Effector memory CD4-positive, alpha-beta T cell (primary cell): ENCODE measurements around the gene METTL13.

ENCODE experiments used
- DNase-seq, 3 donors: peaks; one replicate each; pipeline ENCODE4 v3.0.0-alpha.2; 2020
- H3K27ac ChIP-seq: 2 replicates; pipeline ENCODE4 v1.7.0; 2013; ENCODE audit warnings: mild to moderate bottlenecking, low read length, moderate library complexity; ENCODE audit not compliant: insufficient read depth, poor library complexity, severe bottlenecking
- H3K27me3 ChIP-seq: replicated peaks from 2 replicates; pipeline ENCODE4 v1.7.0; 2013; ENCODE audit warnings: mild to moderate bottlenecking, low read length; ENCODE audit not compliant: insufficient read depth, control insufficient read depth, poor library complexity, severe bottlenecking
- H3K36me3 ChIP-seq: 2 replicates; pipeline ENCODE4 v1.7.0; 2013; ENCODE audit warnings: mild to moderate bottlenecking, low read length, moderate library complexity; ENCODE audit not compliant: control insufficient read depth, insufficient read depth
- H3K4me1 ChIP-seq: 2 replicates; pipeline ENCODE4 v1.7.0; 2013; ENCODE audit warnings: low read length, mild to moderate bottlenecking; ENCODE audit not compliant: control insufficient read depth, insufficient read depth, poor library complexity, severe bottlenecking
- H3K4me3 ChIP-seq: 2 replicates; pipeline ENCODE4 v1.7.0; 2013; ENCODE audit warnings: low read length, low read depth, mild to moderate bottlenecking; ENCODE audit not compliant: insufficient read depth, poor library complexity, severe bottlenecking
- H3K9me3 ChIP-seq: 2 replicates; pipeline ENCODE4 v1.7.0; 2013; ENCODE audit warnings: mild to moderate bottlenecking, low read length, moderate library complexity; ENCODE audit not compliant: control insufficient read depth

METTL13 gene

DNA sequence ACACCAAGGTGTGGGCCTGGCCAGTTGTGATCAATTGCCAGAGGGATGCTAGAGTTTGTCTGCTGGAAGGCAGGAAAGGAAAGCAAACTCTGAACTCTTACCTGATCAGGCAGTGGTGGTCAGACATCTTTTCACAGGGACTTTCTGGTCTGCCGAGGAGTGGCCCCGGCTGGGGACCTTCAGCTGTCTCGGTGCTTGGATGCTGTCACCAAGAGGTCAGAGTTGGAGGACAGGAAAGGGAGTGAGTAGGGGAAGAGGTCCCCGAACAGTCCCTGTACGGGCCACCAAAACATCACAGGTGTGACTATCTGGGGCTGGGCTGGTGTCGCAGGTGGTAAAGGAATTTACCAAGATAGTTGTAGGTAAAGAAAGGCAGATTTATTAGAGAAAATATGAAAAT lies 17.7 kb upstream of the METTL13 start:
- no peak overlapping the region for H3K27ac ChIP-seq
- H3K36me3 ChIP-seq: no peaks in the 10 kb centered on the region
- peaks cover 4% of the 10 kb centered on the region for H3K27me3 ChIP-seq
- no peaks in the 10 kb centered on the region for H3K9me3 ChIP-seq
- no peak overlapping the region for H3K4me3 ChIP-seq
- no peaks in the 10 kb centered on the region for H3K4me1 ChIP-seq
- DNase-seq: no peak

- Histone ChIP-seq H3K27me3 (no peaks in the 10 kb centered on the region), H3K4me1 (no peaks in the 10 kb centered on the region), H3K36me3 (no peaks in the 10 kb centered on the region), H3K9me3 (no peaks in the 10 kb centered on the region), H3K27ac (no peak overlapping the region), H3K4me3 (no peak overlapping the region)
- no peak for DNase-seq
Measured at GRCh38 chr1:171769171-171769570, 12.3 kb upstream of the METTL13 start.

GRCh38 chr1:171769754-171770153 lies 11.7 kb upstream of the METTL13 start:
- Histone ChIP-seq H3K9me3 (no peaks in the 10 kb centered on the region), H3K27me3 (no peaks in the 10 kb centered on the region), H3K4me3 (no peak overlapping the region), H3K27ac (no peak overlapping the region), H3K4me1 (no peaks in the 10 kb centered on the region), H3K36me3 (no peaks in the 10 kb centered on the region)
- DNase-seq: no peak

- no peaks in the 10 kb centered on the region for H3K9me3 ChIP-seq
- no peak for DNase-seq
Measured at GRCh38 chr1:171772312-171772711, 9.1 kb upstream of the METTL13 start.

DNA sequence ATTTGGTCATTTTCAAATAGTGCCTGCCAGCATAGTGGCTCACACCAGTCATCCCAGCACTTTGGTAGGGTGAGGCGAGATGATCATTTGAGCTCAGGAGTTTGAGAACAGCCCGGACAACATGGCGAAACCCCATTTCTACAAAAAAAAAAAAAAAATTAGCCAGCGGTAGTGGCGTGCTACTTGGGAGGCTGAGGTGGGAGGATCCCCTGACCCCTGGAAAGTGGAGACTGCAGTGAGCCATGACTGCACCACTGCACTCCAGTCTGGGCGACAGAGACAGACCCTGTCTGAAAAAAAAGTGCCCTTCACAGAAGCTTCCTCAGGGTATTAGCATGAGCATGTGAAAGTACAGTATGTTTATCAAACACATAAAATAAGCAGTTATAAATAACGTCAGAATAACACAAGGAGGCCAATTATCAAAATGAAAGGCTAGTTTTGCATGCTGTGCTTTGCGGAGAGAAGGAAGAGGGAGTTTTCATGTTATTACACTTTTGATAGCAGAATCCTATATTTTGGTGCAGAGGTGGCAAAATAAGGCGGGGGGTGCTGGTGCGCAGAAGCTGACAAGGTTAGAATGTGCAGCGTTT lies 781 bp upstream of the METTL13 start:
- no peaks in the 10 kb centered on the region for H3K27me3 ChIP-seq

More at GRCh38 chr1:171772312-171772711, 9.1 kb upstream of the METTL13 start:
- H3K4me1 ChIP-seq: no peaks in the 10 kb centered on the region
- H3K27ac ChIP-seq: no peak overlapping the region
- H3K27me3 ChIP-seq: no peaks in the 10 kb centered on the region
- no peak overlapping the region for H3K4me3 ChIP-seq
- H3K36me3 ChIP-seq: no peaks in the 10 kb centered on the region

DNA sequence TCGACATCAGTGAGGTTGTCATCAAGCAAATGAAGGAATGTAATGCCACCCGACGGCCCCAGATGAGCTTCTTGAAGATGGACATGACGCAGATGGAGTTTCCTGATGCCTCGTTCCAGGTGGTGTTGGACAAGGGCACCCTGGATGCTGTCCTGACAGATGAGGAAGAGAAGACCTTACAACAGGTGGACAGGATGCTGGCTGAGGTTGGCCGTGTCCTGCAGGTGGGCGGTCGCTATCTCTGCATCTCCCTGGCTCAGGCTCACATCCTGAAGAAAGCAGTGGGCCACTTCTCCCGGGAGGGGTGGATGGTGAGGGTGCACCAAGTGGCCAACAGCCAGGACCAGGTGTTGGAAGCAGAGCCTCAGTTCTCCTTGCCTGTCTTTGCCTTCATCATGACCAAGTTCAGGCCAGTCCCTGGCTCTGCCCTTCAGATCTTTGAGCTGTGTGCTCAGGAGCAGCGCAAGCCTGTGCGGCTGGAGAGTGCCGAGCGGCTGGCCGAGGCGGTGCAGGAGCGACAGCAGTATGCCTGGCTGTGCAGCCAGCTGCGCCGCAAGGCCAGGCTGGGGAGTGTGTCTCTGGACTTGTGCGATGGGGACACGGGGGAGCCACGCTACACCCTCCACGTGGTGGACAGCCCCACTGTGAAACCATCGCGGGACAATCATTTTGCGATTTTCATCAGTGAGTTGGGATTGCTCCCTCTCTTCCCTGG lies 2.5 kb downstream of the METTL13 start:
- H3K36me3 ChIP-seq: peaks cover 36% of the 10 kb centered on the region
- H3K9me3 ChIP-seq: no peaks in the 10 kb centered on the region
- H3K4me1 ChIP-seq: peaks cover 17% of the 10 kb centered on the region
- DNase-seq: no peak
- no peak overlapping the region for H3K27ac ChIP-seq
- no peaks in the 10 kb centered on the region for H3K27me3 ChIP-seq
- no peak overlapping the region for H3K4me3 ChIP-seq

More for the DNA sequence above, 781 bp upstream of the METTL13 start:
- H3K4me1 ChIP-seq: peaks cover 17% of the 10 kb centered on the region
- peak overlapping the region; percentile 13 for H3K4me3 ChIP-seq
- H3K36me3 ChIP-seq: peaks cover 3% of the 10 kb centered on the region
- DNase-seq: no peak
- no peaks in the 10 kb centered on the region for H3K9me3 ChIP-seq
- peak overlapping the region; percentile 55 for H3K27ac ChIP-seq

- H3K9me3 ChIP-seq: no peaks in the 10 kb centered on the region
- H3K4me3 ChIP-seq: no peak overlapping the region
- peaks cover 43% of the 10 kb centered on the region for H3K36me3 ChIP-seq
- no peak for DNase-seq
- peaks cover 17% of the 10 kb centered on the region for H3K4me1 ChIP-seq
- no peak overlapping the region for H3K27ac ChIP-seq
- no peaks in the 10 kb centered on the region for H3K27me3 ChIP-seq
Measured at GRCh38 chr1:171784784-171785183, 3.3 kb downstream of the METTL13 start.

GRCh38 chr1:171785766-171786165 lies 4.3 kb downstream of the METTL13 start:
- Histone ChIP-seq H3K27me3 (no peaks in the 10 kb centered on the region), H3K36me3 (peaks cover 53% of the 10 kb centered on the region), H3K27ac (no peak overlapping the region), H3K4me3 (no peak overlapping the region), H3K4me1 (peaks cover 11% of the 10 kb centered on the region), H3K9me3 (no peaks in the 10 kb centered on the region)
- no peak for DNase-seq

- no peaks in the 10 kb centered on the region for H3K9me3 ChIP-seq
- peaks cover 11% of the 10 kb centered on the region for H3K4me1 ChIP-seq
- no peak overlapping the region for H3K27ac ChIP-seq
- no peaks in the 10 kb centered on the region for H3K27me3 ChIP-seq
- peaks cover 61% of the 10 kb centered on the region for H3K36me3 ChIP-seq
- DNase-seq: no peak
- no peak overlapping the region for H3K4me3 ChIP-seq
Measured at GRCh38 chr1:171786534-171786933, 5.1 kb downstream of the METTL13 start.

GRCh38 chr1:171787686-171788480 lies 6.4 kb downstream of the METTL13 start:
- Histone ChIP-seq H3K27me3 (no peaks in the 10 kb centered on the region), H3K27ac (no peak overlapping the region), H3K4me1 (peaks cover 7% of the 10 kb centered on the region), H3K36me3 (peaks cover 74% of the 10 kb centered on the region), H3K9me3 (no peaks in the 10 kb centered on the region), H3K4me3 (no peak overlapping the region)
- no peak for DNase-seq
